AG09319 (cell line): ENCODE data around the gene ST8SIA2.

Source experiments
- DNase-seq: peaks from one replicate; pipeline ENCODE4 v3.0.0-alpha.2; 2010; ENCODE audit warnings: low read depth; ENCODE audit errors: extremely low read depth
- TF ChIP-seq, protein P1 (sequence below): IDR thresholded peaks from 2 replicates; pipeline ENCODE4 v1.5.1; 2011; ENCODE audit warnings: low read depth, mild to moderate bottlenecking, inconsistent platforms, low read length, moderate library complexity

ST8SIA2 gene

DNA sequence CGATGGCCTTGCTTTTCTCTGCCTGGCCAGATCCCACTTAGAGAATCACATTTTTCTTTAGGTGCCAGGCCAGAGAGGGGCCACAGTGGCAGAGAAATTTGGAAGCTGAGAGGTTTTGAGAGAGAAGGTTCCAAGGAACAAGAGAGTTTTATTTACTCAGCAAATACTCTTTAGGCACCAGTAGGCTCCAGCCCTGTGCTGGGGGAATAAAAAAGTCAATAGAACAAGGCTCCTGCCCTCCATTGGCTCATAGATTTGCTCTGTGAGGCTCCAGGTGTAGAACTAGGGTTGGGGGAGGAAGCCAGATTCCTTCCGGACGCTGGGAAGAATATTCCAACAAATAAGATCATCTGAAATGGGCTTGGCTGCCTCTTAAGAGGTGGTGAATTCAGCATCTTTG is 59.9 kb downstream of the ST8SIA2 start:
- DNase-seq: no peak
- TF ChIP-seq, protein P1, sequence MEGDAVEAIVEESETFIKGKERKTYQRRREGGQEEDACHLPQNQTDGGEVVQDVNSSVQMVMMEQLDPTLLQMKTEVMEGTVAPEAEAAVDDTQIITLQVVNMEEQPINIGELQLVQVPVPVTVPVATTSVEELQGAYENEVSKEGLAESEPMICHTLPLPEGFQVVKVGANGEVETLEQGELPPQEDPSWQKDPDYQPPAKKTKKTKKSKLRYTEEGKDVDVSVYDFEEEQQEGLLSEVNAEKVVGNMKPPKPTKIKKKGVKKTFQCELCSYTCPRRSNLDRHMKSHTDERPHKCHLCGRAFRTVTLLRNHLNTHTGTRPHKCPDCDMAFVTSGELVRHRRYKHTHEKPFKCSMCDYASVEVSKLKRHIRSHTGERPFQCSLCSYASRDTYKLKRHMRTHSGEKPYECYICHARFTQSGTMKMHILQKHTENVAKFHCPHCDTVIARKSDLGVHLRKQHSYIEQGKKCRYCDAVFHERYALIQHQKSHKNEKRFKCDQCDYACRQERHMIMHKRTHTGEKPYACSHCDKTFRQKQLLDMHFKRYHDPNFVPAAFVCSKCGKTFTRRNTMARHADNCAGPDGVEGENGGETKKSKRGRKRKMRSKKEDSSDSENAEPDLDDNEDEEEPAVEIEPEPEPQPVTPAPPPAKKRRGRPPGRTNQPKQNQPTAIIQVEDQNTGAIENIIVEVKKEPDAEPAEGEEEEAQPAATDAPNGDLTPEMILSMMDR: no peak

DNA sequence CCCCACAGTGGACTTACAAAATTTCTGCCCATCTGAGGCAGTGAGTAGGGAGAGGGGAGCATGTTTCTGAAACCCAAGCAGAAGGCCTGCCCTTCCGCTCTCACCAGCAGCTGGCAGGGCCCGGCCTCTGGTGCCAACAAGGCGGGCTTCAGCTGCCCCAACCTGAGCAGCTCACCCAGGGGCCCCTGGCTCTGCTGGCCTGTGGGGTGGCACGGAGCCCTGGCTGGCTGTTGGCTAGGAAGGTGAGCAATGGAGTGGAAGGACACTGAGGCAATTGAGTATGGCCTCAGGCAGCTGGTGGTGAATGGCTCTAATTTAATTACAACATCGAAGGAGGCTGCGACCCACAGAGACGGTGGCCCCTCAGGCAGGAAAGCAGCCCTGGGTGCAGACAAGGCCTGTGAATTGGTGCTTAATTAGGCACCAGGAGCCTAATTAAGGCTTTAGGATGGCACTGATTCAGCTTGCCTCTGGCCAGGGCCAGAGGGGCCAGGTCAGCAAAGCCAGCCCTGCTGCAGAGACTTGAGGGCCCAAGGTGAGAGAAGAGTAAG is 60.9 kb downstream of the ST8SIA2 start:
- no peak for DNase-seq
- TF ChIP-seq, protein P1: no peak

DNA sequence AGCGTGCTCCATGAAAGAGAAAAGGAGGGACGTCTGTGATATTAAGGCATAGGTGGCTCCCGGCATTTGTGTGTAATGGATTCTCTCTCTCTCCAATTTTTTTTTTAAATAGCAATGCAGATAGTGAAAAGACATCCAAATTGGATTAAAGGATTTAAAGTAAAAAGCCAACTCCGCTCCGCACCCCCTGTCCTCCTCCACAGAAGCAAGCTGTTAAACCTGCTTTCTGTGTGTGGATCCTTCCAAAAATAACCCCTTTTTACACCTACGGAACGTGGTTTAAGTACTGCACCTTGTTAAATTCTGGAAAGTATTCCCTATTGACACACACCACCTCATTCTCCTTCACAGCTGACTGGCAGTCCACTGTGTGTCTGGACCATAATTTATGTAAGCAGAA is 61.6 kb downstream of the ST8SIA2 start:
- no peak for DNase-seq
- TF ChIP-seq, protein P1: no peak

DNA sequence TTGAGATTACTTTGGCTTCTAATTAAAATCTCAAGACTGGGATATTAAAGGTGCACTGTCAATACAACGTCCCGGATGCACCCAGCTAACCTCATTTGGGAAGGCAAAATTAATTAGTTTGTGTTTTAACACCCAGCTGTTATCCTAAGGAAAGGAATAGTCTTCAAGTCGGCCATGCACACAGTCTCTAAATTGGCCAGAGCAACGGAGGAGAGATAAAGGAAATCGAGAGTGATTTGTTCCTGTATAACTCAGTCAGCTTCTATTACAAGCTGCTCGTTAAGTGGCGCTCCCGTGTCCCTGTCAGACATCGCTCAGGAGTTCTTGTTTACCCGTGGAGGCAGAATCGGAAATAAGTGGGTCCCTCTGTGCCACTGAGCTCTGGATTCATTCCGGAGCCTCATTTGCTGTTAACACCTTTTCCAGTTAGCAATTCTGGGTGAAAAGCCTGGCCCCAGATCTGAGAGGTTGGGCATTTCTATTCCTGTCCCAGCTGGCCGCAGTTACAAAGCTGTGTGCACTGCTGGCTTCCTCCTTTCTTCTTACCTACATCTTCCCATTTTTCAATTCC is 63.9 kb downstream of the ST8SIA2 start:
- TF ChIP-seq, protein P1: no peak
- no peak for DNase-seq

DNA sequence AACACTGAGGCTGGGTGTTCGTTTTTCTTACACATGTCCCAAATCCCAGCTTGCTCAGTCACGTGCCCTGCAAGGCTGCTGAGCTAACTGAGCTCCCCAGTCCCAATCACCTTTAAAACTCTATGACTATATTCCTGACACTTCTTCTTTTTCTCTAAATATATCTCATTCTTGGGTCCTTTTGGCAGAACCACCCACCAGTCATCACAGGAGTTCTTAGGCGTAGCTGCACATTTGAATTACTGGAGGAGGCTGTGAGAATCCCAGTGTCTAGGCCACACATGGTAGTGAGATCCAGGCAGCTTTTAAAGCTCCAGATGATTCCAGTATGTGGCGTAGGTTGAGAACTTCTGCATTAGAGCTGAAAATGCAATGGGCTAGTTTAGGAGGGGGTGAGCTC is 66.3 kb downstream of the ST8SIA2 start:
- TF ChIP-seq, protein P1: no peak
- no peak for DNase-seq

DNA sequence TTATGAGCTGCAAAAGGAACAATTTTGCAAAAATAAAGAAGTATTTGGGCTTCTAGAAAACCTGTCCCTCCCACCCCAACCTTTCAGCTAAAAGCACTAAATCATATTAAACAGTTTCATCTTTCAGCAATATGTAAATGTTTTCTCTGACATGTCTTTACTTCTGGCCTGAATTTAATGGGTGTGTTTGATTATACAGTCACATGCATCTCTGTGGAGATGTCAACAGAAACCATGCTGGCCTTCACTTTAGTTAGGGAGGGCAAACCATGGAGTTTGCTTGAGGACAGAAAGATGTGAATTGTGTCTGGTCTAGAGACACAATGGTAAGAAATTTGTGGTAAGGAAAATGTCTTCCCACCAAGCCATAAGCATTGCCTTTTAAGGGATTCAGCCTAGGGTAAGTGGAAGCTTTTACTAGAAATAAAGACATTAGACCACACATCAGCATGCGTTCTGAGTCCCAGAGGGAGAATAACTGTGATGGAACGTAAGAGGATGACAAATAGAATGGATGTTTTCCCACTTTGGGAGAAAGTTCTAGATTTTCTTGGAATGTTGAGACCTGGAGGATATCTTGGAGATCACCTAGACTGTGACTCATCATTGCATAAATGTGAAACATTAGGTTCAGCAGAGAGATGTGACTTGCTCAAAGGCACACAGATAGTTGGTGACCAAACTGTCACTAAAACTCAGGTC is 68.9 kb downstream of the ST8SIA2 start:
- DNase-seq: no peak
- TF ChIP-seq, protein P1: no peak

DNA sequence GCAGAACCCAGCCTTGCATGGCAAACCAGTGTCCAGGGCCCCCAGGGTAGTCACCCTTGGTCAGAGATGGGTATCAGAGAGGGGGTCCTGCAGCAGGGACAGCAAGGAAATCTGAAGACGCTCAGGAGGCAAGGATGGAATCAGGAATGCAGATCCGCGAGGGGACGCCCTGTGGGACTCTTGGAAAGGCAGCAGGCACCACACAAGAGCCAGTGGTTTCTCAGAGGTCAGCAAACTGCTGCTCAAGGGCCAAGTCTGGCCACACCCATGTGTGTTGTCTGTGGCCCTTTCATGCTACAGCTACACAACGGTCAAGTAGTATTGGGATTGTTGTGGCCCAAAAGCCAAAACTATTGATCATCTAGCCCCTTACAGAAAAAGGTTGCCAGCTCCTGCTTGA is 69.7 kb downstream of the ST8SIA2 start:
- TF ChIP-seq, protein P1: no peak
- DNase-seq: no peak
